ENCODE data around the gene GNAL.

The GNAL gene

DNA sequence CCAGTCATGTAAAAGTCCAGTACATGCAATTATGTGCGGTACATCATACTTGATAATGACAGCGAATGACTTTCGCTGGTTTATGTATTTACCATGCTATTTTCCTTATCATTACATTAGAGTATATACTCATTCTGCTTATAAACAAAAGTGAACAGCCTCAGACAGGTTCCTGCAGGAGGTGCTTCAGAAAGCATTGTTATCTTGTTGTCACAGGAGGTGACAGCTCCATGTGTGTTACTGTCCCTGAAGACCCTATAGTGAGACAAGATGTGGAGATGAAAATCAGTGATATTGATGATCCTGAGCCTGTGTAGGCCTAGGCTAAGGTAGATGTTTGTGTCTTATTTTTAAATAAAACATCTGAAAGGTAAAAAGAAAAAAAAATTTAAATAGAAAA lies 234.4 kb downstream of the GNAL start:
- no peak for DNase-seq

DNA sequence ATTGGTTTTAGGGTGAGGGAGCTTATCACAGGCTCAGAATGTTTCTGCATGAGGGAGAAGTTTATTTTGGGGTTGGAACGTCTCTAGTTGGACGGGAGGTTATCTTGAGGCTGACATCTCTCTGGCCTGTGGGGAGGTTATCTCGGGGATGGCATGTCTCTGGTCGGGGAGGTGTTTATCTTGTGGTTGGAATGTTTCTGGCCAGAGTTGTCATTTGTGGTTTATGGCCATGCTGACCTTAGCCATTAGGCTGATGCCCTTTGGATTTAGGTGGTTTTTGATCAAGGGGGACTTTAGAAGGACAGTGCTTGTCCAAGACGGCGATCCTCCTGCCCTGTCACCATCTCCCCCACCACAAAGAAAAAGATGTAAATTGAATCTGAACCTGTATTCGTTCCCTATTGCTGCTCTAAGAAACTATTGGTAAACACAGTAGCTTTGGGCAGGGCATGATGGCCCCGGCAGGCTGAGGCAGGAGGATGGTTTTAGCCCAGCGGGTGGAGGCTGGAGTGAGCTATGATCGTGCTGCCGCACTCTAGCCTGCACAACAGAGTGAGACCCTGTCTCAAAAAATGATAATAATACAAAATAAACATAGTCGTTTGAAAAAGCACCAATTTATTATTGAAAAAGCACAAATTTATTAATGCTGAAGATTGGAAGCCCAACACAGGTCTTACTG lies 236.9 kb downstream of the GNAL start:
- no peak for DNase-seq

DNA sequence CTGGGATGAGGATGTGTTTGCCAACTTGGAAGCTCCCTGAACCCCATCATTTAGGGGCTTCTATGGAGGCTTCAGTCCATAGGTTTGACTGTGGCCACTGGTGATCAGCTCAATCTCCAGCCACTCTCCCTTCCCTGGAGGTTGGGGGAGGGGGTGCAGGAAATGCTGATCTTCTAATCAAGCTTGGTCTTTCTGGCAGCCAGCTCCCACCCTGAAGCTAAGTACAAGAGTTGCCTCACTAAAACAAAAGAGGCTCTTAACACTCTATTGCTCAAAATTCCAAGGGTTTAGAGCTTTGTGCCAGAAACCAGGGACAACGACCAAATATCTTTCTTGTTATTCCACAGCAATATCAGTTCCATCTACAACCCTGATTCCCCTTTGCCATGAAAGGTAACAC lies 238.4 kb downstream of the GNAL start:
- no peak for DNase-seq

DNA sequence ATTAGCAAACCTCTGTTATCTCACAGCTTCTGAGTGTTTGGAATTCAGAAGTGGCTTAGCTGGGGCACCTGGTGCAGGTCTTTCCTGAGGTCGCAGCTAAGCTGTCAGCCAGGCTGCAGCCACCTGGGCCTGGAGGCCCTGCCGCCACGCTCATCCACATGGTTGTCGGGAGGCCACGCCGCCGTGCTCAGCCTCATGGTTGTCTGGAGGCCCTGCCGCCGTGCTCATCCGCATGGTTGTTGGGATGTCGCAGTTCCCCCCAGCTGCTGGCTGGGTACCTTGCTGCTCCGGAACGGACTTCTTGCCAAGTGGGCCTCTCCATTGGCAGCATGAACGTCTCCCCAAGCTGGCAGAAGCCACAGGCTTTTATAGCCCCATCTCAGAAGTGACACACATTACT lies 243.3 kb downstream of the GNAL start:
- no peak for DNase-seq

All from DMS153 (cell line).